HG03378 (cell line): ENCODE measurements around the gene ZC3HAV1L.
"Not testable (repeated sequence)": the region's sequence is repeated elsewhere in the genome, so short reads cannot be mapped to it uniquely, and the experiment has no call there.

Source experiments
- ATAC-seq: cut with Tn5 transposase; IDR thresholded peaks from one replicate; pipeline ENCODE4 v1.9.1; 2021; ENCODE audit warnings: mild to moderate bottlenecking, moderate library complexity; ENCODE audit not compliant: unreplicated experiment

ZC3HAV1L gene

GRCh38 chr7:139035586-139036353 is at the start of gene ZC3HAV1L:
Gene ZC3HAV1L (minus strand): TSS chr7:139036042. CDS start chr7:139036017, 25 bp downstream.
- peak; percentile 91 for ATAC-seq

- no peak for ATAC-seq
Measured at GRCh38 chr7:139084709-139085108, 48.9 kb upstream of the ZC3HAV1L start.

- ATAC-seq = no peak
Measured at GRCh38 chr7:139081584-139081983, 45.7 kb upstream of the ZC3HAV1L start.

- no peak for ATAC-seq
Measured at GRCh38 chr7:139080905-139081304, 45.1 kb upstream of the ZC3HAV1L start.

GRCh38 chr7:139079861-139080260 is 44.0 kb upstream of the ZC3HAV1L start:
- no peak for ATAC-seq

- ATAC-seq = no peak
Measured at GRCh38 chr7:139078911-139079310, 43.1 kb upstream of the ZC3HAV1L start.

GRCh38 chr7:139078399-139078798 is 42.6 kb upstream of the ZC3HAV1L start:
- no peak for ATAC-seq

GRCh38 chr7:139077706-139078105 is 41.9 kb upstream of the ZC3HAV1L start:
- ATAC-seq = not testable (repeated sequence)

GRCh38 chr7:139075871-139076686 is 40.2 kb upstream of the ZC3HAV1L start:
- ATAC-seq = no peak

GRCh38 chr7:139075031-139075652 is 39.3 kb upstream of the ZC3HAV1L start:
- peak; percentile 86 for ATAC-seq

- ATAC-seq = no peak
Measured at GRCh38 chr7:139072796-139073195, 37.0 kb upstream of the ZC3HAV1L start.

GRCh38 chr7:139071680-139072079 is 35.8 kb upstream of the ZC3HAV1L start:
- no peak for ATAC-seq

GRCh38 chr7:139068544-139069399 is 32.9 kb upstream of the ZC3HAV1L start:
- no peak for ATAC-seq

- ATAC-seq = no peak
Measured at GRCh38 chr7:139066315-139066714, 30.5 kb upstream of the ZC3HAV1L start.

GRCh38 chr7:139065323-139065722 is 29.5 kb upstream of the ZC3HAV1L start:
- ATAC-seq = no peak

GRCh38 chr7:139061416-139061815 is 25.6 kb upstream of the ZC3HAV1L start:
- ATAC-seq = no peak

- ATAC-seq = no peak
Measured at GRCh38 chr7:139060695-139061237, 24.9 kb upstream of the ZC3HAV1L start.

- no peak for ATAC-seq
Measured at GRCh38 chr7:139059905-139060304, 24.1 kb upstream of the ZC3HAV1L start.

- ATAC-seq = no peak
Measured at GRCh38 chr7:139058943-139059342, 23.1 kb upstream of the ZC3HAV1L start.

- ATAC-seq = no peak
Measured at GRCh38 chr7:139055674-139056073, 19.8 kb upstream of the ZC3HAV1L start.
